Erythroblast (primary cell): ENCODE data around the gene PRF1.
"Not testable (repeated sequence)": the region's sequence is repeated elsewhere in the genome, so short reads cannot be mapped to it uniquely, and the experiment has no call there.

Source experiments
- DNase-seq, 2 experiments: peaks; one replicate each; lab custom pipeline; 2025; lab: John Stamatoyannopoulos, UW
- GATA1 ChIP-seq: IDR thresholded peaks from 2 replicates; pipeline ENCODE4 v1.6.1; 2011; ENCODE audit warnings: low read depth, mild to moderate bottlenecking, control low read depth, low read length, moderate library complexity
- POLR2A ChIP-seq: IDR thresholded peaks from 2 replicates; pipeline ENCODE4 v1.6.1; 2011; ENCODE audit warnings: mild to moderate bottlenecking, low read length

Gene PRF1

GRCh38 chr10:70582793-70583668 is 19.5 kb downstream of the PRF1 start:
- TF ChIP-seq GATA1 (no peak), POLR2A (no peak)
- DNase-seq = no peak

- not testable (repeated sequence) for DNase-seq
Observed at GRCh38 chr10:70581176-70581575, 21.4 kb downstream of the PRF1 start.

GRCh38 chr10:70579234-70580002 is 23.1 kb downstream of the PRF1 start:
- DNase-seq = no peak
- TF ChIP-seq GATA1 (no peak), POLR2A (no peak)

GRCh38 chr10:70578371-70578947 is 24.1 kb downstream of the PRF1 start:
- TF ChIP-seq POLR2A (no peak), GATA1 (no peak)
- DNase-seq = no peak

GRCh38 chr10:70576803-70577517 is 25.6 kb downstream of the PRF1 start:
- TF ChIP-seq POLR2A (no peak), GATA1 (no peak)
- DNase-seq = no peak

GRCh38 chr10:70575874-70576802 is 26.4 kb downstream of the PRF1 start:
- TF ChIP-seq GATA1 (no peak), POLR2A (no peak)
- DNase-seq = peak; percentile 74 to 82

- no peak for DNase-seq
- TF ChIP-seq POLR2A (no peak), GATA1 (no peak)
Observed at GRCh38 chr10:70575486-70575873, 27.1 kb downstream of the PRF1 start.

GRCh38 chr10:70573599-70574506 is 28.7 kb downstream of the PRF1 start:
- TF ChIP-seq GATA1 = no peak
- TF ChIP-seq POLR2A = no peak
- DNase-seq = no peak

GRCh38 chr10:70571636-70572439 is 30.7 kb downstream of the PRF1 start:
- TF ChIP-seq GATA1 (no peak), POLR2A (no peak)
- no peak for DNase-seq

GRCh38 chr10:70571236-70571635 is 31.3 kb downstream of the PRF1 start:
- TF ChIP-seq POLR2A (no peak), GATA1 (no peak)
- DNase-seq = no peak
